Breast epithelium (tissue), 4 donors: ENCODE data around the gene UBE2Q2. TPM values are rescaled to one million over a fixed set of nuclear protein-coding genes. Genes with fewer than 3 reads are reported as not detected.
"Not testable (repeated sequence)": the region's sequence is repeated elsewhere in the genome, so short reads cannot be mapped to it uniquely, and the experiment has no call there.

Experiments used
- DNase-seq, 2 donors: peaks; one replicate each; pipeline ENCODE4 v3.0.0-alpha.2; 2019; ENCODE audit warnings: low spot score in 2 of 2
- H3K27ac ChIP-seq, 2 donors: fragments of 200-600 bp; sonication (generic) in 1 of 2; one replicate each; pipeline ENCODE4 v1.5.1; 2016 to 2019; ENCODE audit warnings: mild to moderate bottlenecking in 1 of 2
- H3K27me3 ChIP-seq, 2 donors: fragments of 200-600 bp; sonication (generic) in 1 of 2; one replicate each; pipeline versions ENCODE4 v1.5.1 to v1.6.0; 2017 to 2019; ENCODE audit warnings: control low read depth in 1 of 2, mild to moderate bottlenecking in 1 of 2
- H3K36me3 ChIP-seq: fragments of 200-600 bp; one replicate; pipeline ENCODE4 v1.5.1; 2019
- H3K4me1 ChIP-seq, 2 donors: fragments of 200-600 bp; sonication (generic); one replicate each; pipeline ENCODE4 v1.5.1; 2016 to 2019; ENCODE audit warnings: control low read depth in 1 of 2
- H3K4me3 ChIP-seq, 3 donors: fragments of 200-600 bp; sonication (generic); 1 replicate in 2 of 3; 2 replicates in 1 of 3; pipeline ENCODE4 v1.5.1; 2016 to 2019; ENCODE audit warnings: mild to moderate bottlenecking in 3 of 3, moderate library complexity in 2 of 3
- H3K9me3 ChIP-seq, 2 donors: fragments of 200-600 bp; sonication (generic) in 1 of 2; one replicate each; pipeline ENCODE4 v1.5.1; 2016 to 2019; ENCODE audit warnings: control low read depth in 1 of 2
- POLR2A ChIP-seq: fragments of 450-650 bp; IDR thresholded peaks from one replicate; pipeline ENCODE4 v1.6.1; 2016; ENCODE audit warnings: antibody characterized with exemption, mild to moderate bottlenecking, moderate library complexity
- POLR2AphosphoS5 ChIP-seq, 3 donors: sonication (generic); formaldehyde crosslinking; IDR thresholded peaks; one replicate each; pipeline ENCODE4 v1.6.1; 2017; ENCODE audit warnings: antibody characterized with exemption in 3 of 3
- intact Hi-C: fragments of 100-400 bp; cut with DNase I; formaldehyde crosslinking; loops from one replicate; pipeline ENCODE4 v1.15.1; 2023; ENCODE audit warnings: low total_unique reads
- total RNA-seq, 3 donors: library from RNA; depleted of rRNA; stranded (reverse); fragments of >200 nt; gene quantifications; one replicate each; pipeline ENCODE4 v1.1.0, GENCODE V29; 2016
- TF ChIP-seq, protein P1 (sequence below), 3 donors: fragments of 450-650 bp; IDR thresholded peaks; one replicate each; pipeline ENCODE4 v1.5.1; 2016 to 2017; ENCODE audit warnings: antibody characterized with exemption in 3 of 3, mild to moderate bottlenecking in 3 of 3, moderate library complexity in 3 of 3

The UBE2Q2 gene
- total RNA-seq, 3 donors from 2014 or later = 45.9 to 56.5 (median 48.8) TPM

DNA sequence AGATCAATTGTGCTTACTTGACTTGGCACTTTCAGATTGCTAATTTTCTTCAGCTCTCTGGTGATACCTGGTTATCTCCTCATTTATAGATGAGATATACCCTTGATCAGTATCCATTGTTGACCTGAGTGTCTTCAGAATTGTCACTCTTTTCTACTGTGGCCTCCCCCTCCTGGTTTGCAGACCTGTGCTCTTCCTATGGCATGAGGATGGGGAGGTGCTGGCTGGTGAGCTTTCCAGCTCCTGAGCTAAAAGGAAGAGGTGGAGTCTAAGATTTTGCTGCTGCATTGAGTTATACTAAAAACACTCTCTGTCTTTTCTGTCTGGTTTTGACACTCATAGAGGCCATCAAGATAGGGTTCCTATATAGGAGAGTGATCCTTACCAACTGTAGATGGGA lies 23.7 kb downstream of the UBE2Q2 start:
- H3K4me1 ChIP-seq = no peaks in the 10 kb centered on the region
- intact Hi-C loops = no loop called here
- H3K36me3 ChIP-seq = no peaks in the 10 kb centered on the region
- DNase-seq = no peak
- no peak overlapping the region for H3K4me3 ChIP-seq
- no peak for TF ChIP-seq POLR2A
- TF ChIP-seq, protein P1, sequence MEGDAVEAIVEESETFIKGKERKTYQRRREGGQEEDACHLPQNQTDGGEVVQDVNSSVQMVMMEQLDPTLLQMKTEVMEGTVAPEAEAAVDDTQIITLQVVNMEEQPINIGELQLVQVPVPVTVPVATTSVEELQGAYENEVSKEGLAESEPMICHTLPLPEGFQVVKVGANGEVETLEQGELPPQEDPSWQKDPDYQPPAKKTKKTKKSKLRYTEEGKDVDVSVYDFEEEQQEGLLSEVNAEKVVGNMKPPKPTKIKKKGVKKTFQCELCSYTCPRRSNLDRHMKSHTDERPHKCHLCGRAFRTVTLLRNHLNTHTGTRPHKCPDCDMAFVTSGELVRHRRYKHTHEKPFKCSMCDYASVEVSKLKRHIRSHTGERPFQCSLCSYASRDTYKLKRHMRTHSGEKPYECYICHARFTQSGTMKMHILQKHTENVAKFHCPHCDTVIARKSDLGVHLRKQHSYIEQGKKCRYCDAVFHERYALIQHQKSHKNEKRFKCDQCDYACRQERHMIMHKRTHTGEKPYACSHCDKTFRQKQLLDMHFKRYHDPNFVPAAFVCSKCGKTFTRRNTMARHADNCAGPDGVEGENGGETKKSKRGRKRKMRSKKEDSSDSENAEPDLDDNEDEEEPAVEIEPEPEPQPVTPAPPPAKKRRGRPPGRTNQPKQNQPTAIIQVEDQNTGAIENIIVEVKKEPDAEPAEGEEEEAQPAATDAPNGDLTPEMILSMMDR (IDR thresholded peaks at IDR 0.05) = no peak
- TF ChIP-seq POLR2AphosphoS5 (IDR thresholded peaks at IDR 0.05) = no peak
- H3K27me3 ChIP-seq = no peaks in the 10 kb centered on the region
- H3K9me3 ChIP-seq = no peaks in the 10 kb centered on the region
- H3K27ac ChIP-seq = no peak overlapping the region

DNA sequence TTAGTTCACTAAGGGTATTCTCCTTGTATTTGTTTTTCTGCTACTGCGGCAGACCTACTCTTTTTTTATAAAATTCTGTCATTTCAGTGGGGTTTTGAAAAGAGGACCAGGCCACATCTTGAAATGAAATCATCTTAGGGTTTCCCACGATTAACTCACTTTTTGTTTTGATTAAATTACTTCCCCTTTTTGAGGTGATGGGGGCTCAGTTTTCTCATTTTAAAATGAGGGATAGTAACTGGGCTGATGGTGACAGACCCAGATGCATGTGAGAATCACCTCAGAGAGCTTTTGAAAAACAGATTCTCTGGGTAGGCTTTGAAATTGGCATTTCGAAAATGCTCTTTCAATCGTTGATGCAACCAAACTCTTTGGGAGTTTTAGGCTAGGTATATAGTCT lies 24.2 kb downstream of the UBE2Q2 start:
- intact Hi-C loops = no loop called here
- no peak overlapping the region for H3K4me3 ChIP-seq
- H3K4me1 ChIP-seq = no peaks in the 10 kb centered on the region
- H3K36me3 ChIP-seq = no peaks in the 10 kb centered on the region
- TF ChIP-seq POLR2AphosphoS5 (IDR thresholded peaks at IDR 0.05) (no peak), POLR2A (no peak)
- TF ChIP-seq, protein P1 (IDR thresholded peaks at IDR 0.05) = no peak
- no peaks in the 10 kb centered on the region for H3K9me3 ChIP-seq
- H3K27ac ChIP-seq = no peak overlapping the region
- no peaks in the 10 kb centered on the region for H3K27me3 ChIP-seq
- DNase-seq = no peak

DNA sequence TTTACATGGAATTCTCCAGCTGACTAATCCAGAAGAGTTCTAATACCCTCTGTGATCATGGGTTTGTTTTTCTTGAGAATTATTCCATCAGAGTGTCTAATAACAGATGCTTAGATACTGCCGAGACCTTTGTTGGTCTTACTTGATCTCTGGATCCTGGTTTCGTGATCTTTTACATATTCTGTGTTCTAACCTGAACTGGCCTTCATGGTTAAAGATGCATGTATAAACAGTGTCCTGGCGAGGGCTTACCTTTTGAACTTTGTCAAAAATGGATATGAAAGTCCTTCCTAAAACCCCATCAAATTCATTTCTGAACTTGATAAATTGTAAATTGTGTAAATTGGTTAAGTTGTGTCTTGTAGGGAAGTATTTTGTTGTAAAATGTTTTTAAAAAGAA lies 24.8 kb downstream of the UBE2Q2 start:
- intact Hi-C loops = no loop called here

DNA sequence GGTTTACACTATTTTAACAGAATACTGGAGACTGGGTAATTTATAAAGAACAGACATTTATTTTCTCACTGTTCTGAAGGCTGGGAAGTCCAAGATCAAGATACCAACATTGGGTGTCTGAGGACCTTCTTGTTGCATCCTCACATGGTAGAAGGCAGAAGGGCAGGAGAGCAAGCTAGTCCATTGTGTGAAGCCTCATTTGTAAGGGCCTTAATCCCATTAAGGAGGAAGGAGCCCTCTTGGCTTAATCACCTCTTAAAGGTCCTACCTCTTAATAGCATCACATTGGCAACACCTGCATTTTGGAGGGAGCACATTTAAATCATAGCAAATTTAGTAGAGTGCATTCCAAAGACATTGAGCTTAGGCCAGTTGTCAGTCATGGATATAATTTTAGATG lies 26.2 kb downstream of the UBE2Q2 start:
- DNase-seq = no peak
- Histone ChIP-seq H3K4me3 (no peak overlapping the region), H3K4me1 (no peaks in the 10 kb centered on the region), H3K9me3 (no peaks in the 10 kb centered on the region), H3K27me3 (no peaks in the 10 kb centered on the region), H3K36me3 (no peaks in the 10 kb centered on the region), H3K27ac (no peak overlapping the region)
- intact Hi-C loops = no loop called here
- TF ChIP-seq POLR2A = no peak
- TF ChIP-seq, protein P1 (IDR thresholded peaks at IDR 0.05) = no peak
- TF ChIP-seq POLR2AphosphoS5 (IDR thresholded peaks at IDR 0.05) = no peak

More for the DNA sequence above, 24.8 kb downstream of the UBE2Q2 start:
- Histone ChIP-seq H3K4me3 (no peak overlapping the region), H3K9me3 (no peaks in the 10 kb centered on the region), H3K36me3 (no peaks in the 10 kb centered on the region), H3K27me3 (no peaks in the 10 kb centered on the region), H3K4me1 (no peaks in the 10 kb centered on the region), H3K27ac (no peak overlapping the region)
- no peak for DNase-seq
- TF ChIP-seq POLR2A = no peak
- no peak for TF ChIP-seq POLR2AphosphoS5 (IDR thresholded peaks at IDR 0.05)
- TF ChIP-seq, protein P1 (IDR thresholded peaks at IDR 0.05) = no peak

DNA sequence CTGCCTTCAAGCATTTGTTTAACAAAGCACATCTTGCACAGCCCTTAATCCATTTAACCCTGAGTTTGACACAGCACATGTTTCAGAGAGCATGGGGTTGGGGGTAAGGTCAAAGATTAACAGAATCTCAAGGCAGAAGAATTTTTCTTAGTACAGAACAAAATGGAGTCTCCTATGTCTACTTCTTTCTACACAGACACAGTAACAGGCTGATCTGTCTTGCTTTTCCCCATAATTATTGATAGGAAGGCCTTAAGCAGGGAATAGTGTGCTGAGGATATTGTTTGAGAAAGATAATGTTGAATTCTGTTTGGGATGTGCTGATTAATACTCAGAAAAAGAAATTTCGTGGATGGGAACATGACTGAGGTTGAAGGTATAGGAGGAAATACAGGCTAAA lies 28.3 kb downstream of the UBE2Q2 start:
- H3K4me3 ChIP-seq, H3K4me1 ChIP-seq, H3K27me3 ChIP-seq, intact Hi-C loops, DNase-seq, H3K9me3 ChIP-seq, H3K27ac ChIP-seq, H3K36me3 ChIP-seq: not testable (repeated sequence)

DNA sequence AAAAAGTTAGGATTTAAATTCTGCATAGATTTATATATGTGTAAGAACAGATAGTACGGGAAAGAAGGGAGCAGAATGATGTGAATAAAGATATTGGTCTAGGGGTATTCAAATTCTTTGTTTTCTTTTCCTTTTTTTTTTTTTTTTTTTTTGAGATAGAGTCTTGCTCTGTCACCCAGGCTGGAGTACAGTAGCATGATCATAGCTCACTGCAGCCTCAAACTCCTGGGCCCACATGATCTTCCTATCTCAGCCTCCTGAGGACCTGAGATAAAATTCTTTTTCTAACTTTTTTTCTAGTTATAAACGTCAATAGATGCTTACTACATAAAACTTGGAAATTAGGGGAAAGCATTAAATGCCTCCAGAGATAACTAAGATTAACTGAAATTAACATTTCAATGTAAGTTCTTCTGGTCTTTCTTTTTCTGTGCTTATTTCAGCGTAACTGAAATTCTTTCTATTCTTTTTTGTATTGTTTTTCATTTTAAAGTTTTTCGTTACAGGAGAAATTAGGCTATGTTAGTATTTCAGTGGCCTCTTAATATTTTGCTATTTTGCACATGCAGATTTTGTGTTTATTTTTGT lies 29.2 kb downstream of the UBE2Q2 start:
- intact Hi-C loops = no loop called here
- Histone ChIP-seq H3K9me3 (no peaks in the 10 kb centered on the region), H3K27me3 (no peaks in the 10 kb centered on the region), H3K36me3 (no peaks in the 10 kb centered on the region), H3K27ac (no peak overlapping the region), H3K4me1 (no peaks in the 10 kb centered on the region), H3K4me3 (no peak overlapping the region)
- TF ChIP-seq, protein P1 (IDR thresholded peaks at IDR 0.05) = no peak
- no peak for TF ChIP-seq POLR2A
- no peak for TF ChIP-seq POLR2AphosphoS5 (IDR thresholded peaks at IDR 0.05)
- DNase-seq = no peak
